Thoracic aorta (tissue), 2 donors: ENCODE results near the gene FBXL14. TPM values are rescaled to one million over a fixed set of nuclear protein-coding genes. Genes with fewer than 3 reads are reported as not detected.

ENCODE experiments used
- ATAC-seq: fragments of 150-250 bp; one replicate; pipeline ENCODE4 v1.8.0; 2017; ENCODE audit warnings: low read depth; ENCODE audit not compliant: insufficient number of reproducible peaks, low FRiP score
- DNase-seq: peaks from one replicate; pipeline ENCODE4 v3.0.0-alpha.2; 2020; ENCODE audit warnings: low spot score
- H3K27ac ChIP-seq, 2 donors: fragments of 200-600 bp; sonication (generic); 1 replicate in 1 of 2; 2 replicates in 1 of 2; pipeline ENCODE4 v1.5.1; 2016; ENCODE audit warnings: mild to moderate bottlenecking in 2 of 2, moderate library complexity in 2 of 2
- H3K27me3 ChIP-seq: fragments of 200-600 bp; sonication (generic); replicated peaks from 2 replicates; pipeline ENCODE4 v1.6.0; 2016; ENCODE audit warnings: mild to moderate bottlenecking; ENCODE audit not compliant: insufficient read depth
- H3K36me3 ChIP-seq: fragments of 200-600 bp; sonication (generic); one replicate; pipeline ENCODE4 v1.5.1; 2016
- H3K4me1 ChIP-seq, 2 donors: fragments of 200-600 bp; sonication (generic); 1 replicate in 1 of 2; 2 replicates in 1 of 2; pipeline versions ENCODE4 v1.5.1 to v1.6.0; 2016; ENCODE audit warnings: low read depth in 2 of 2, mild to moderate bottlenecking in 1 of 2; ENCODE audit not compliant: control insufficient read depth in 1 of 2
- H3K4me3 ChIP-seq: fragments of 200-600 bp; sonication (generic); 2 replicates; pipeline ENCODE4 v1.5.1; 2016; ENCODE audit warnings: mild to moderate bottlenecking
- H3K9me3 ChIP-seq: fragments of 200-600 bp; sonication (generic); 2 replicates; pipeline ENCODE4 v1.5.1; 2016
- total RNA-seq, 2 donors: library from RNA; depleted of rRNA; stranded (reverse); fragments of >200 nt; gene quantifications; one replicate each; pipeline versions ENCODE4 v1.1.0 to v1.2.3, GENCODE V29; 2016
- TF ChIP-seq, protein P1 (sequence below): fragments of 200-600 bp; sonication (generic); IDR thresholded peaks from one replicate; pipeline ENCODE4 v1.5.1; 2019; ENCODE audit warnings: antibody characterized with exemption

FBXL14 gene
- total RNA-seq, 2 donors from 2014 or later = 15.0 to 17.0 TPM

DNA sequence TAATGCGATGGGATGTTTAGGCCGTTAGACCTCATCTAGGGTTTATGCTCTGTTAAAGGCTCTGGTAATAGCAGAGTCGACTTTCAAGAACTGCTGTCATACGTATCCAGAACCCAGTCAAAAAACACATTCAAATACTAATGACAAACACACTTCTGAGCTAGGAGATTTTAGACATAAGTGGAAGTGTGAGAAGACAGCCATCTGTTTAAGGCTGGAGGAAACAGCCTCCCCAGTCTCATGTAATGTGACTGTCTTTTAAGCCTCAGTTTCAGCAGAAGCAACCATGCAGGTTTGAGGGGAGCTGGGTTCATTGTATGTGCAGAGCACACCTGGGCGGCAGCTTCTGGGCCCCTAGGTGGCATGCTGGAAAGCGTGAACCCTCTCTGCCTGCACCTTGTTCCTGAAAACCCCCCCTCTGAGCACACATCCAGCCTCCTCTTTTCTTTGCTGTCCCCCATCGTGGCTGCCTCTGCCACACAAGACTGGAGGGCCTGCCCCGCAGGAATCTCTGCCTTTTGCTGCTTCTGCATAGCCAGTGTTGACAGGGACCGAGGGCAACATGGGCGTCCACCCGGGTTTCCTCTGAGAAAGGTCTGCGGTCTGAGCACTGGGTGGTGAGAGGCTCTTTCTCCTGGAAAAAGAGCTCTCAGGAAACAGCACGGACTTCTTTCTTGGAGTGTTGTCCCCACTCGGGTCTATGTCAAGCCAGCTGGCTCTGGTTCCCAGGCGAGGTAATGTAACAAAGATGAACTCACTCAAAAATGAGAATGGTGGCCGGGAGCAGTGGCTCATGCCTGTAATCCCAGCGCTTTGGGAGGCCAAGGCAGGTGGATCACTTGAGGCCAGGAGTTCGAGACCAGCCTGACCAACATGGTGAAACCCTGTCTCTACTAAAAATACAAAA, 46.2 kb upstream of the FBXL14 start:
- Histone ChIP-seq H3K27me3 (no peaks in the 10 kb centered on the region), H3K9me3 (no peaks in the 10 kb centered on the region), H3K4me3 (no peak overlapping the region), H3K27ac (no peak overlapping the region), H3K4me1 (peaks cover 11 to 14% of the 10 kb centered on the region in 2 donors), H3K36me3 (no peaks in the 10 kb centered on the region)
- ATAC-seq (no peak), DNase-seq (no peak)
- TF ChIP-seq, protein P1, sequence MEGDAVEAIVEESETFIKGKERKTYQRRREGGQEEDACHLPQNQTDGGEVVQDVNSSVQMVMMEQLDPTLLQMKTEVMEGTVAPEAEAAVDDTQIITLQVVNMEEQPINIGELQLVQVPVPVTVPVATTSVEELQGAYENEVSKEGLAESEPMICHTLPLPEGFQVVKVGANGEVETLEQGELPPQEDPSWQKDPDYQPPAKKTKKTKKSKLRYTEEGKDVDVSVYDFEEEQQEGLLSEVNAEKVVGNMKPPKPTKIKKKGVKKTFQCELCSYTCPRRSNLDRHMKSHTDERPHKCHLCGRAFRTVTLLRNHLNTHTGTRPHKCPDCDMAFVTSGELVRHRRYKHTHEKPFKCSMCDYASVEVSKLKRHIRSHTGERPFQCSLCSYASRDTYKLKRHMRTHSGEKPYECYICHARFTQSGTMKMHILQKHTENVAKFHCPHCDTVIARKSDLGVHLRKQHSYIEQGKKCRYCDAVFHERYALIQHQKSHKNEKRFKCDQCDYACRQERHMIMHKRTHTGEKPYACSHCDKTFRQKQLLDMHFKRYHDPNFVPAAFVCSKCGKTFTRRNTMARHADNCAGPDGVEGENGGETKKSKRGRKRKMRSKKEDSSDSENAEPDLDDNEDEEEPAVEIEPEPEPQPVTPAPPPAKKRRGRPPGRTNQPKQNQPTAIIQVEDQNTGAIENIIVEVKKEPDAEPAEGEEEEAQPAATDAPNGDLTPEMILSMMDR = no peak

GRCh38 chr12:1639538-1639937, 45.2 kb upstream of the FBXL14 start:
- Histone ChIP-seq H3K36me3 (no peaks in the 10 kb centered on the region), H3K4me3 (no peak overlapping the region), H3K9me3 (no peaks in the 10 kb centered on the region), H3K4me1 (peaks cover 7% of the 10 kb centered on the region in 2 donors), H3K27ac (no peak overlapping the region), H3K27me3 (no peaks in the 10 kb centered on the region)
- DNase-seq = no peak
- TF ChIP-seq, protein P1 = no peak
- ATAC-seq = no peak

- Histone ChIP-seq H3K9me3 (no peaks in the 10 kb centered on the region), H3K4me1 (no peaks in the 10 kb centered on the region), H3K27ac (no peak overlapping the region), H3K4me3 (no peak overlapping the region), H3K36me3 (no peaks in the 10 kb centered on the region), H3K27me3 (no peaks in the 10 kb centered on the region)
- TF ChIP-seq, protein P1 = no peak
- DNase-seq = no peak
- no peak for ATAC-seq
Observed at GRCh38 chr12:1638203-1638602, 43.8 kb upstream of the FBXL14 start.

GRCh38 chr12:1635301-1636095, 41.1 kb upstream of the FBXL14 start:
- Histone ChIP-seq H3K4me3 (no peak overlapping the region), H3K36me3 (no peaks in the 10 kb centered on the region), H3K9me3 (no peaks in the 10 kb centered on the region), H3K27ac (no peak overlapping the region), H3K27me3 (no peaks in the 10 kb centered on the region), H3K4me1 (peaks cover 2 to 7% of the 10 kb centered on the region in 2 donors)
- ATAC-seq (no peak), DNase-seq (no peak)
- TF ChIP-seq, protein P1 = no peak

GRCh38 chr12:1634590-1635191, 40.3 kb upstream of the FBXL14 start:
- H3K4me1 ChIP-seq = peaks cover 5 to 14% of the 10 kb centered on the region in 2 donors

More at GRCh38 chr12:1634590-1635191, 40.3 kb upstream of the FBXL14 start:
- ATAC-seq = peak; percentile 37
- Histone ChIP-seq H3K36me3 (no peaks in the 10 kb centered on the region), H3K27ac (no peak overlapping the region), H3K4me3 (no peak overlapping the region), H3K27me3 (no peaks in the 10 kb centered on the region), H3K9me3 (no peaks in the 10 kb centered on the region)
- DNase-seq = peak; percentile 33
- TF ChIP-seq, protein P1 = peak; percentile 74
